OCI-LY3 (cell line): ENCODE results near the gene IMMP2L.
"Not testable (repeated sequence)": the region's sequence is repeated elsewhere in the genome, so short reads cannot be mapped to it uniquely, and the experiment has no call there.

Source experiments
- H2AFZ ChIP-seq: fragments of 200-600, 300-600 bp; shearing (Covaris generic); 2 replicates; pipeline ENCODE4 v1.6.0; 2014; ENCODE audit warnings: antibody characterized with exemption, low read depth, low read length
- H3K27ac ChIP-seq: fragments of 200-600, 300-600 bp; sonication (generic); 2 replicates; pipeline ENCODE4 v1.5.1; 2014; ENCODE audit warnings: mild to moderate bottlenecking, low read length, moderate library complexity, mixed read lengths
- H3K27me3 ChIP-seq: fragments of 200-600, 300-600 bp; sonication (generic); 2 replicates; pipeline ENCODE4 v1.6.1; 2014; ENCODE audit warnings: low read depth, low read length, mixed read lengths
- H3K36me3 ChIP-seq: fragments of 200-600, 300-600 bp; sonication (generic); replicated peaks from 2 replicates; pipeline ENCODE3; 2014; ENCODE audit warnings: low read depth, low read length, mixed read lengths
- H3K4me1 ChIP-seq: fragments of 300-600, 200-600 bp; sonication (generic); 2 replicates; pipeline ENCODE4 v1.6.1; 2014; ENCODE audit warnings: low read length, mixed read lengths
- H3K4me2 ChIP-seq: fragments of 200-600, 300-600 bp; sonication (generic); 2 replicates; pipeline ENCODE4 v1.6.1; 2014; ENCODE audit warnings: low read length, mixed read lengths
- H3K4me3 ChIP-seq: fragments of 300-600, 200-600 bp; sonication (generic); 2 replicates; pipeline ENCODE4 v1.5.1; 2014; ENCODE audit warnings: antibody characterized with exemption, mild to moderate bottlenecking, low read length, moderate library complexity
- H3K79me2 ChIP-seq: fragments of 300-600, 200-600 bp; shearing (Covaris generic); 2 replicates; pipeline ENCODE4 v1.6.1; 2014; ENCODE audit warnings: mild to moderate bottlenecking, low read length, mixed read lengths
- H3K9ac ChIP-seq: fragments of 300-600, 200-600 bp; shearing (Covaris generic); 2 replicates; pipeline ENCODE4 v1.6.0; 2014; ENCODE audit warnings: mild to moderate bottlenecking, low read length, moderate library complexity
- H3K9me3 ChIP-seq: fragments of 200-600, 300-600 bp; shearing (Covaris generic); 2 replicates; pipeline ENCODE4 v1.6.1; 2014; ENCODE audit warnings: low read length, mixed read lengths; ENCODE audit not compliant: insufficient read depth
- H4K20me1 ChIP-seq: fragments of 200-600, 300-600 bp; sonication (generic); 2 replicates; pipeline ENCODE4 v1.6.1; 2016; ENCODE audit warnings: low read length, mixed read lengths; ENCODE audit not compliant: insufficient read depth
- EZH2phosphoT487 ChIP-seq: fragments of 200-600 bp; shearing (Covaris generic); IDR thresholded peaks from 2 replicates; pipeline ENCODE4 v1.6.1; 2018; ENCODE audit warnings: antibody characterized with exemption, mixed run types, low read depth
- TF ChIP-seq, protein P1 (sequence below): fragments of 200-600, 300-600 bp; sonication (generic); IDR thresholded peaks from 2 replicates; pipeline ENCODE4 v1.5.1; 2014; ENCODE audit warnings: antibody characterized with exemption, low read length, low read depth

The IMMP2L gene

DNA sequence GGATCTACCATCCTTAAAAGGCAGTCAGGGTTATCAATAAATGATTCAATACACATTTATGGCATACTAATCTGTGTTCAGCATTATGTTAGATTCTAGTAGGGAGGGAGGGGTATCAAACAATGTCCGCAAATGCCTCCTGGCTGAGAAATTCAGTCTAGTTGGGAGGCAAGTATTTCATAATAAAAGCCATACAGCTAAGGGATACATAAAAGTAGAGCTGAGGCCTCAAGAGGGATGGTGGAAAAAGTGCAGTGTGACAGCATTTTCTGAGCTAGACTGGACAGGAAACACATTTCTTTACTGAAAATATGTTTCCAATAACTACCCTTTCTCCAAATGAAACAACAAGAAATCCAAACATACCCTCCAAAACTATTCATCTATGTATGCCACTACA lies 624.1 kb downstream of the IMMP2L start:
- no peak overlapping the region for H3K27ac ChIP-seq
- no peaks in the 10 kb centered on the region for H4K20me1 ChIP-seq
- H3K4me1 ChIP-seq = no peaks in the 10 kb centered on the region
- H3K27me3 ChIP-seq = no peaks in the 10 kb centered on the region; the same call in 1 of the 2 replicates
- no peaks in the 10 kb centered on the region for H3K36me3 ChIP-seq
- H3K4me3 ChIP-seq = no peak overlapping the region
- no peak for TF ChIP-seq EZH2phosphoT487
- TF ChIP-seq, protein P1, sequence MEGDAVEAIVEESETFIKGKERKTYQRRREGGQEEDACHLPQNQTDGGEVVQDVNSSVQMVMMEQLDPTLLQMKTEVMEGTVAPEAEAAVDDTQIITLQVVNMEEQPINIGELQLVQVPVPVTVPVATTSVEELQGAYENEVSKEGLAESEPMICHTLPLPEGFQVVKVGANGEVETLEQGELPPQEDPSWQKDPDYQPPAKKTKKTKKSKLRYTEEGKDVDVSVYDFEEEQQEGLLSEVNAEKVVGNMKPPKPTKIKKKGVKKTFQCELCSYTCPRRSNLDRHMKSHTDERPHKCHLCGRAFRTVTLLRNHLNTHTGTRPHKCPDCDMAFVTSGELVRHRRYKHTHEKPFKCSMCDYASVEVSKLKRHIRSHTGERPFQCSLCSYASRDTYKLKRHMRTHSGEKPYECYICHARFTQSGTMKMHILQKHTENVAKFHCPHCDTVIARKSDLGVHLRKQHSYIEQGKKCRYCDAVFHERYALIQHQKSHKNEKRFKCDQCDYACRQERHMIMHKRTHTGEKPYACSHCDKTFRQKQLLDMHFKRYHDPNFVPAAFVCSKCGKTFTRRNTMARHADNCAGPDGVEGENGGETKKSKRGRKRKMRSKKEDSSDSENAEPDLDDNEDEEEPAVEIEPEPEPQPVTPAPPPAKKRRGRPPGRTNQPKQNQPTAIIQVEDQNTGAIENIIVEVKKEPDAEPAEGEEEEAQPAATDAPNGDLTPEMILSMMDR = no peak
- no peak overlapping the region for H2AFZ ChIP-seq
- no peaks in the 10 kb centered on the region for H3K79me2 ChIP-seq
- H3K9me3 ChIP-seq = no peaks in the 10 kb centered on the region
- H3K9ac ChIP-seq = no peak overlapping the region
- H3K4me2 ChIP-seq = no peak overlapping the region

DNA sequence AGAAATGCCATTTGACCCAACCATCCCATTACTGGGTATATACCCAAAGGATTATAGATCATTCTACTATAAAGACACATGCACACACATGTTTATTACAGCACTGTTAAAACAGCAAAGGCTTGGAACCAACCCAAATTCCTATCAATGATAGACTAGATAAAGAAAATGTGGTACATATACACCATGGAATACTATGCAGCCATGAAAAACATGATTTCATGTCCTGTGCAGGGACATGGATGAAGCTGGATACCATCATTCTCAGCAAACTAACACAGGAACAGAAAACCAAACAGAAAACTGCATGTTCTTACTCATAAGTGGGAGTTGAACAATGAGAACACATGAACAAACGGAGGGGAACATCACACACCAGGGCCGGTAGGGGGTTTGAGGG lies 625.6 kb downstream of the IMMP2L start:
- H4K20me1 ChIP-seq, H3K4me1 ChIP-seq, H3K79me2 ChIP-seq, H3K9me3 ChIP-seq, H3K27me3 ChIP-seq, H2AFZ ChIP-seq, H3K36me3 ChIP-seq, H3K27ac ChIP-seq, H3K9ac ChIP-seq, H3K4me2 ChIP-seq, H3K4me3 ChIP-seq: not testable (repeated sequence)

DNA sequence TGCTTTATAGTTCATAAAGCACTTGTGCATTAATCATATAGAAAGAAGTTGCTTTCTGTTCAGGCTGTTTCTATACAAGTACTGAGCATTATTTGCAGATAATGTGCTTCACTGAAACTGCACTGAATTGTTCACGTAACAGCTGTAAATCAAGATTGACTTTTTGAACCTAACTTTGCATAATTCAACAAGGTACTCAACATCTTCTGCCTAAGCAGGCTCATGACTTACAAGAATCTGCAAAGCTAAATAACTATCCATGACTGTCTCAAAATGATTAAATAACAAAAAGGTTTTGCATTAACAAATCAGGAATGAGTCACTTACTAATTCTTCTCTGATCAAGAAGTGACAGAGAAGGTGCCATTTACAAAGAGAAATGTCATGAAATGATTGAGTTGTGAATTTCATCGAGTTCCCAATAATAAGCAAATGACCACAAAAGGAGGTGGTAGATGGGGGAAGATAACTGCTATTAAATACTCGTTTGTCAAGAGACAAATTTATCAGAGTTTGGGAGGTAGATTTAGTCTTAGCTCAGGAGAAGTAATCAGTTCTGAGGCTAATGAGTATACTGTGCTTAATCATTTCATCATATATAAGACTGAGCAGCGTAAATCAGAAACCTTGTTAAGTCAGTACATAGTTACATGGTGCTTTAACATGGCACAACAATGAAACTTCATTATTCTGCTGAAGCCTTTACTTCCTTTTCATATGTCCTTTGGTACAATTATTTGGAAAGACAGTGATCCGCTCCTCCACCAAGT lies 632.6 kb downstream of the IMMP2L start:
- H3K4me1 ChIP-seq = no peaks in the 10 kb centered on the region
- no peak overlapping the region for H3K4me2 ChIP-seq
- H3K4me3 ChIP-seq = no peak overlapping the region
- H3K27me3 ChIP-seq = peaks cover 15% of the 10 kb centered on the region; the same call in 1 of the 2 replicates
- no peak overlapping the region for H3K27ac ChIP-seq
- H3K9me3 ChIP-seq = no peaks in the 10 kb centered on the region
- no peak overlapping the region for H2AFZ ChIP-seq
- H4K20me1 ChIP-seq = no peaks in the 10 kb centered on the region; the same call in 1 of the 2 replicates
- H3K79me2 ChIP-seq = no peaks in the 10 kb centered on the region
- H3K36me3 ChIP-seq = no peaks in the 10 kb centered on the region
- no peak overlapping the region for H3K9ac ChIP-seq
- TF ChIP-seq, protein P1 = no peak

DNA sequence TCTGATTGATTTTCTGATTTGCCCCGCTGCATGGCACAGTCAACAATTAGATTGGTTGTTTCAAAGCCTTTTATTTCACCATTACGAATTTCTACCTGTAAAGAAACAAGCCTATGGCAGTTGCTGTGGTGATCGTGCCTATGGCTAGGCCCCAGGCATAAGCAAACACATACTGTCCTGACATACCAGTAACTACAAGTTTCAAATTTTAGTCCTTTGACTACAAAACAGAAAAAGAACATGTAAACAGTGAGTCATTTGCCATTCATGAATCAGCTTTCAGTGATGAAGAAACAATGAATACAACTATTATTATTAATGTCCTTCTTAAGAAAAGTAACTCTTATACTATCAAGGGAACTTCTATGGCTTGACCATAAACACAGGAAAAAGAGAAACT lies 639.4 kb downstream of the IMMP2L start:
- H2AFZ ChIP-seq = no peak overlapping the region

More for the DNA sequence above, 639.4 kb downstream of the IMMP2L start:
- H4K20me1 ChIP-seq = peaks cover 27% of the 10 kb centered on the region
- TF ChIP-seq, protein P1 = no peak
- TF ChIP-seq EZH2phosphoT487 = no peak
- H3K9ac ChIP-seq = no peak overlapping the region
- peaks cover 64% of the 10 kb centered on the region for H3K27me3 ChIP-seq
- H3K4me2 ChIP-seq = no peak overlapping the region
- H3K9me3 ChIP-seq = no peaks in the 10 kb centered on the region
- H3K36me3 ChIP-seq = no peaks in the 10 kb centered on the region
- no peaks in the 10 kb centered on the region for H3K79me2 ChIP-seq
- peaks cover 15% of the 10 kb centered on the region for H3K4me1 ChIP-seq
- no peak overlapping the region for H3K4me3 ChIP-seq
- H3K27ac ChIP-seq = no peak overlapping the region
